T-helper 17 cell (primary cell): ENCODE results near the gene RFX2. TPM values are rescaled to one million over a fixed set of nuclear protein-coding genes. Genes with fewer than 3 reads are reported as not detected.
"Not testable (repeated sequence)": the region's sequence is repeated elsewhere in the genome, so short reads cannot be mapped to it uniquely, and the experiment has no call there.

Experiments used
- ATAC-seq: fragments of 150-1000 bp; cut with Tn5 transposase; 2 replicates; pipeline ENCODE4 v1.10.0; 2021; ENCODE audit warnings: mild to moderate bottlenecking, moderate library complexity
- DNase-seq, 3 donors: peaks; one replicate each; pipeline versions ENCODE4 v3.0.0 to v3.0.0-alpha.2; 2020 to 2021
- H3K9me3 ChIP-seq: one replicate; pipeline ENCODE4 v1.7.0; 2013; ENCODE audit warnings: low read length, mild to moderate bottlenecking; ENCODE audit not compliant: control insufficient read depth, poor library complexity, severe bottlenecking
- H3K27ac Mint-ChIP-seq: one replicate; pipeline ENCODE4 v1.8.0; 2022; ENCODE audit warnings: mild to moderate bottlenecking, moderate library complexity, mixed read lengths
- H3K27me3 Mint-ChIP-seq: one replicate; pipeline ENCODE4 v1.8.0; 2022; ENCODE audit warnings: mixed read lengths
- H3K36me3 Mint-ChIP-seq: one replicate; pipeline ENCODE4 v1.8.0; 2022; ENCODE audit warnings: low read depth, mixed read lengths
- H3K4me1 Mint-ChIP-seq: one replicate; pipeline ENCODE4 v1.8.0; 2022; ENCODE audit warnings: mild to moderate bottlenecking, mixed read lengths
- H3K4me3 Mint-ChIP-seq: one replicate; pipeline ENCODE4 v1.8.0; 2022; ENCODE audit warnings: mild to moderate bottlenecking, moderate library complexity, mixed read lengths
- total RNA-seq, 4 donors: library from RNA in 2 of 4; stranded (reverse) in 2 of 4; gene quantifications; one replicate each; pipeline ENCODE4 v1.2.3 and lab custom pipeline; 2022 to 2026

The RFX2 gene
- total RNA-seq, 2 donors from 2014 or later: 9.0 to 23.3 TPM

GRCh38 chr19:6117534-6117933 lies 7.2 kb upstream of the RFX2 start:
- H3K27ac Mint-ChIP-seq: no peak overlapping the region
- H3K36me3 Mint-ChIP-seq: peaks cover 3% of the 10 kb centered on the region
- DNase-seq: no peak
- no peaks in the 10 kb centered on the region for H3K9me3 ChIP-seq
- peaks cover 3% of the 10 kb centered on the region for H3K4me1 Mint-ChIP-seq
- H3K4me3 Mint-ChIP-seq: no peak overlapping the region
- H3K27me3 Mint-ChIP-seq: peaks cover 7% of the 10 kb centered on the region
- ATAC-seq: no peak

- H3K9me3 ChIP-seq: no peaks in the 10 kb centered on the region
- no peak overlapping the region for H3K27ac Mint-ChIP-seq
- H3K36me3 Mint-ChIP-seq: peaks cover 3% of the 10 kb centered on the region
- DNase-seq: no peak
- H3K4me3 Mint-ChIP-seq: no peak overlapping the region
- H3K27me3 Mint-ChIP-seq: peaks cover 7% of the 10 kb centered on the region
- no peak for ATAC-seq
- H3K4me1 Mint-ChIP-seq: no peaks in the 10 kb centered on the region
Measured at GRCh38 chr19:6116749-6117430, 6.6 kb upstream of the RFX2 start.

GRCh38 chr19:6115992-6116391 lies 5.7 kb upstream of the RFX2 start:
- Mint-ChIP-seq H3K4me1 (no peaks in the 10 kb centered on the region), H3K27ac (no peak overlapping the region), H3K27me3 (peaks cover 7% of the 10 kb centered on the region), H3K36me3 (peaks cover 3% of the 10 kb centered on the region), H3K4me3 (no peak overlapping the region)
- no peak for ATAC-seq
- no peaks in the 10 kb centered on the region for H3K9me3 ChIP-seq
- DNase-seq: no peak

- no peak overlapping the region for H3K4me3 Mint-ChIP-seq
- H3K9me3 ChIP-seq: no peaks in the 10 kb centered on the region
- peaks cover 4% of the 10 kb centered on the region for H3K36me3 Mint-ChIP-seq
- H3K4me1 Mint-ChIP-seq: peaks cover 12% of the 10 kb centered on the region
- peaks cover 10% of the 10 kb centered on the region for H3K27me3 Mint-ChIP-seq
- ATAC-seq (no peak), DNase-seq (no peak)
- H3K27ac Mint-ChIP-seq: no peak overlapping the region
Measured at GRCh38 chr19:6113616-6114188, 3.4 kb upstream of the RFX2 start.

GRCh38 chr19:6109947-6110346 lies 353 bp downstream of the RFX2 start:
- Mint-ChIP-seq H3K4me1 (peaks cover 20% of the 10 kb centered on the region), H3K27me3 (peaks cover 18% of the 10 kb centered on the region), H3K36me3 (peaks cover 12% of the 10 kb centered on the region), H3K4me3 (peak overlapping the region; percentile 97), H3K27ac (peak overlapping the region; percentile 99)
- peak; percentile 0 for ATAC-seq
- DNase-seq: no peak
- no peaks in the 10 kb centered on the region for H3K9me3 ChIP-seq

DNA sequence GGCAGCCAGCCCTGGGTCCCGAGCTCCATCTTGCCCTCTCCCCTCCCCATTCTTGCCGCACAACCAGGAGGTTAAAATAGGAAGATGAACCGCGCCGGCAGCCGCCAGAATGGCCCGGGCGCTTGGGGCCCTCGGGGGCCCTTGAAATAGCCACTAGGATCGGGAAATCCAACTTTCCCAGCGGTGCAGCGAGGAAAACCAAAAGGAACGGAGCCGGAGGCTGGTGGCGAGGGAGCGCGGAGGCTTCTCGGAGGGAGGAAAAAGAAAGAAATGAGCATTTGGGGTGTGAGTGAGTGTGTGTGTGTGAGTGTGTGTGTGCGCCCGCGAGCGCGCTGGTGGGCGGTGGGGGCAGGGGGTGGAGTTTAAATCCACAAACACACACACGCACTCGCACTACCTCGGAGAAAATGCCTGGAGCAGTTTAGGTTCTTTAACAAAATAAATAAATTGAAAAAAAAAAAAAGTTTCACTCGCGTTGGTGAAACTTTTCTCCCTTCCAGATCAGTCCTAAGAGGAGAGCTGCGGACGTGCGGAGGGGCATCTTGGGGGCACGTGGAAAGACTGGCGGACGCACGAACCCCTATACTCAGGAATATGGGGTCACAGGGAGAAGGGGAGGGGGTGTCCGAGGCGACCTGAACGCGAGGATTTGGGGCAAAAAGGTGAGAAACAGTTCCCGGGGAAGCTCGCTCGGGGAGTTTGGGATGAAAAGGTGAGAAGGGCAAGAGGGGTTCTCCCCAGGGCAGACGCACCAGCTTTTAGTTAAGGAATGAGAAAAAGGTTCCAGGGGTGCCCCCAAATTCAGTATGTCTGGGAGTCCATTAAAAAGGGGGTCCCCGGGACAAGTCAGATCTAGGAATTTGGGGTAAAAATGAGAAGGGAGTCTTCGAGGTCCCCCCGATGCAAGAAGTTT lies 1.3 kb downstream of the RFX2 start:
- H3K27me3 Mint-ChIP-seq: peaks cover 18% of the 10 kb centered on the region
- peaks cover 20% of the 10 kb centered on the region for H3K4me1 Mint-ChIP-seq
- H3K4me3 Mint-ChIP-seq: peak overlapping the region; percentile 97
- no peak for ATAC-seq
- no peaks in the 10 kb centered on the region for H3K9me3 ChIP-seq
- peaks cover 12% of the 10 kb centered on the region for H3K36me3 Mint-ChIP-seq
- peak overlapping the region; percentile 99 for H3K27ac Mint-ChIP-seq
- DNase-seq: peak; percentile 43 to 46 (median 45)

DNA sequence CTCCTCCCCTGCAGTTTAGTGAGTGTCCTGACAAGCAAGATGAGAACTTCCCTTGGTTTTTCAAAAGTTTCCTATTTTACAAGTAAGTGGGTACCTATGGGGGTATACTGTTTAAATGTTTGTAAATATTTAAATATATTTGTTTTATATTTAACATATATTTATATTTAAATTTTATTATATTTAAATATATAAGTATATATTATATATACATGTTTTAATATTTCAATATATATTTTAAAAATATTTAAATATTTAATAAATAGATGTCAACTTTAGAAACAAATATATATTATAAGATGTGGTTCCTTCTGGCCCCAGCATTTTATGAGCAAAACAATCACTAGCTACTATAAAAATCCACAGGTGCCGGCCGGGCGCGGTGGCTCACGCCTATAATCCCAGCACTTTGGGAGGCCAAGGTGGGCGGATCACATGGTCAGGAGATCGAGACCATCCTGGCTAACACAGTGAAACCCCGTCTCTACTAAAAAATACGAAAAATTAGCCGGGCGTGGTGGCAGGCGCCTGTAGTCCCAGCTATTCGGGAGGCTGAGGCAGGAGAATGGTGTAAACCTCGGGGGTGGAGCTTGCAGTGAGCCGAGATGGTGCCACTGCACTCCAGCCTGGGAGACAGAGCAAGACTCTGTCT lies 3.5 kb downstream of the RFX2 start:
- not testable (repeated sequence) for H3K9me3 ChIP-seq, H3K4me3 Mint-ChIP-seq, ATAC-seq, DNase-seq
- Mint-ChIP-seq H3K36me3 (peaks cover 14% of the 10 kb centered on the region), H3K27me3 (peaks cover 18% of the 10 kb centered on the region), H3K27ac (peak overlapping the region; percentile 62), H3K4me1 (peaks cover 20% of the 10 kb centered on the region)

- DNase-seq: no peak
- ATAC-seq: no peak
- no peaks in the 10 kb centered on the region for H3K9me3 ChIP-seq
- Mint-ChIP-seq H3K27ac (no peak overlapping the region), H3K4me1 (peaks cover 23% of the 10 kb centered on the region), H3K27me3 (peaks cover 18% of the 10 kb centered on the region), H3K36me3 (peaks cover 14% of the 10 kb centered on the region), H3K4me3 (peak overlapping the region; percentile 62)
Measured at GRCh38 chr19:6105444-6105843, 4.9 kb downstream of the RFX2 start.

GRCh38 chr19:6103894-6104293 lies 6.4 kb downstream of the RFX2 start:
- no peak for DNase-seq
- ATAC-seq: no peak
- no peaks in the 10 kb centered on the region for H3K9me3 ChIP-seq
- Mint-ChIP-seq H3K27me3 (peaks cover 9% of the 10 kb centered on the region), H3K4me1 (peaks cover 16% of the 10 kb centered on the region), H3K4me3 (no peak overlapping the region), H3K36me3 (peaks cover 11% of the 10 kb centered on the region), H3K27ac (no peak overlapping the region)

DNA sequence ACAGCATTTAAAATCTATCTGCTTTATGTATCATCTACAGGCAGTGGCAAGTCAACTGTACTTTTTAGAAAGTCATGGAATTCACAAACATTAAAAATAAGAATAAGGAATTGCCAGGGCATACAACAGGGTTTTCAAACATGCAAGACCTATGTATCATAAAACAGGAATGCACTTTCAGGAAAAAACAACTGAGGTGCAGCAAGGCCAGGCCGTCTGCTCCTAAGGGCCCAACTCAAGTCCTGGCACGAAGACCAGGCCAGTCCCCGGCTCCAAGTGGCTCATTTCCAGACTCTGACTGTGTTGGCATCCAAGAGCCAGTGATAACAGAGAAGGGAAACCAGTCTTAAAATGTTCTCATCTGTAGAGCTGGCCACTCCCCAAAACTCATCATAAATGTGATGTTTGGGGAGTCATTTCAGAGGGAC lies 7.1 kb downstream of the RFX2 start:
- Mint-ChIP-seq H3K36me3 (peaks cover 6% of the 10 kb centered on the region), H3K27ac (no peak overlapping the region), H3K27me3 (peaks cover 3% of the 10 kb centered on the region), H3K4me1 (peaks cover 9% of the 10 kb centered on the region), H3K4me3 (no peak overlapping the region)
- no peak for ATAC-seq
- DNase-seq: no peak
- H3K9me3 ChIP-seq: no peaks in the 10 kb centered on the region

GRCh38 chr19:6101991-6102390 lies 8.3 kb downstream of the RFX2 start:
- Mint-ChIP-seq H3K4me3 (no peak overlapping the region), H3K36me3 (peaks cover 6% of the 10 kb centered on the region), H3K4me1 (peaks cover 6% of the 10 kb centered on the region), H3K27me3 (no peaks in the 10 kb centered on the region), H3K27ac (no peak overlapping the region)
- DNase-seq: no peak
- H3K9me3 ChIP-seq: no peaks in the 10 kb centered on the region
- ATAC-seq: no peak

- Mint-ChIP-seq H3K36me3 (peaks cover 6% of the 10 kb centered on the region), H3K4me3 (no peak overlapping the region), H3K27me3 (no peaks in the 10 kb centered on the region), H3K27ac (no peak overlapping the region), H3K4me1 (peaks cover 10% of the 10 kb centered on the region)
- ATAC-seq (no peak), DNase-seq (no peak)
- H3K9me3 ChIP-seq: no peaks in the 10 kb centered on the region
Measured at GRCh38 chr19:6101291-6101825, 8.9 kb downstream of the RFX2 start.
